Gastroesophageal sphincter (tissue), 3 donors: ENCODE measurements around the gene ROBO1.

ENCODE experiments used
- CTCF ChIP-seq, 4 experiments: fragments of 200-600 bp in 2 of 4; fragments of 450-650 bp in 2 of 4; sonication (generic) in 1 of 4; IDR thresholded peaks; one replicate each; pipeline ENCODE4 v1.5.1; 2017 to 2019; ENCODE audit warnings: antibody characterized with exemption in 4 of 4, mild to moderate bottlenecking in 2 of 4, moderate library complexity in 2 of 4
- POLR2A ChIP-seq, 2 donors: fragments of 450-650 bp; IDR thresholded peaks; one replicate each; pipeline ENCODE4 v1.6.1; 2017; ENCODE audit warnings: antibody characterized with exemption in 2 of 2, mild to moderate bottlenecking in 2 of 2, moderate library complexity in 1 of 2
- POLR2AphosphoS5 ChIP-seq: sonication (generic); formaldehyde crosslinking; IDR thresholded peaks from one replicate; pipeline ENCODE4 v1.6.1; 2017; ENCODE audit warnings: antibody characterized with exemption

DNA sequence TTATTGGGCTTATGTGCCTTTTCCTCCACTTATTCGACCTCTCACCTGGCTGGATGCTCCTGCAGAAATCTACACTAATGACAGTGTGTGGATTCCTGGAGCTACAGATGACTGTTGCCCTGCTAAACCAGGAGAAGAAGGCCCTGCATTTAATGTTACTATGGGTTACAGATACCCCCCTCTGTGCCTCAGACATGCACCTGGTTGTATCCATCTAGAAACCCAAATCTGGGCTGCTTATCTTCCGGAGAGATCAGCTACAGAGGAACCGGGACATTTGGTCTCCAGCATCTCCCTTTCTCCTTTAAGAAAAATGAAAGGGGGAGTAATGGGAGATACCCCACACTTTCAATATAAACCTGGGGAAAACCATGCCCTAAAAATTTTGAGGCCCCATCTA, 710.0 kb downstream of the ROBO1 start:
- TF ChIP-seq POLR2AphosphoS5 = no peak
- no peak for TF ChIP-seq CTCF (IDR thresholded peaks at IDR 0.05)
- TF ChIP-seq POLR2A (IDR thresholded peaks at IDR 0.05) = no peak
